K562 (cell line): Measurements from ENCODE around the gene TCIRG1. TPM values are rescaled to one million over a fixed set of nuclear protein-coding genes. Genes with fewer than 3 reads are reported as not detected.

Experiments
- ATF7 ChIP-seq: fragments of 450-650 bp; IDR thresholded peaks from 2 replicates; pipeline ENCODE4 v1.7.1; 2014; ENCODE audit warnings: mild to moderate bottlenecking, moderate library complexity
- KDM4B ChIP-seq, 2 experiments: fragments of 450-650 bp in 1 of 2; sonication (generic) in 1 of 2; IDR thresholded peaks; 2 replicates each; pipeline ENCODE4 v1.6.1; 2016 to 2017; ENCODE audit warnings: borderline replicate concordance in 2 of 2, antibody characterized with exemption in 1 of 2, low read depth in 1 of 2, mild to moderate bottlenecking in 1 of 2
- LCOR ChIP-seq: sonication (generic); formaldehyde crosslinking; IDR thresholded peaks from 2 replicates; pipeline ENCODE4 v1.8.0; 2022; ENCODE audit warnings: mild to moderate bottlenecking, missing genetic modification reagents
- POLR2A ChIP-seq: fragments of 450-650 bp; conservative IDR thresholded peaks from 2 replicates; pipeline ENCODE4 v1.6.1; 2016
- POLR2G ChIP-seq: fragments of 200-400 bp; formaldehyde crosslinking; IDR thresholded peaks from 2 replicates; pipeline ENCODE4 v1.6.1; 2017; ENCODE audit warnings: low read depth, mild to moderate bottlenecking, antibody characterized with exemption, low read length, moderate library complexity
- PTTG1 ChIP-seq: fragments of 450-650 bp; IDR thresholded peaks from 2 replicates; pipeline ENCODE4 v1.6.1; 2016; ENCODE audit warnings: low read depth, mild to moderate bottlenecking, missing genetic modification characterization, missing compliant biosample characterization
- SMARCA5 ChIP-seq: fragments of 450-650 bp; IDR thresholded peaks from 2 replicates; pipeline ENCODE4 v1.6.1; 2016
- TGIF2 ChIP-seq: sonication (generic); formaldehyde crosslinking; IDR thresholded peaks from 2 replicates; pipeline ENCODE4 v1.8.1; 2022; ENCODE audit warnings: mild to moderate bottlenecking, missing genetic modification reagents, moderate library complexity
- ZNF143 ChIP-seq: sonication (generic); formaldehyde crosslinking; IDR thresholded peaks from 2 replicates; pipeline ENCODE4 v1.9.0; 2022; ENCODE audit warnings: mild to moderate bottlenecking, missing genetic modification reagents
- polyA plus RNA-seq, 8 experiments: library from polyadenylated mRNA; depleted of rRNA in 4 of 8; stranded (reverse) in 5 of 8; unstranded in 3 of 8; fragments of >200 nt; fragmentation: Nextera tagmentation in 2 of 8; fragmentation: Illumina TruSeq in 1 of 8; extraction: Ambion mirVana in 2 of 8; extraction: Trizol in 1 of 8; gene quantifications; 2 replicates each; pipeline versions ENCODE4 v1.2.1 to v1.2.3, GENCODE V29; 2011 to 2014; ENCODE audit warnings: inconsistent platforms in 1 of 8, missing spikeins in 1 of 8
- total RNA-seq, 7 experiments: library from RNA; depleted of rRNA in 6 of 7; stranded (reverse); fragments of >200 nt in 6 of 7; fragmentation: Illumina TruSeq in 2 of 7; extraction: Trizol in 2 of 7; gene quantifications; 2 replicates each; pipeline versions ENCODE4 v1.2.1 to v1.2.3, GENCODE V29; 2011 to 2021; ENCODE audit warnings: low replicate concordance in 1 of 7
- TF ChIP-seq, protein P1 (sequence below): fragments of 200-800 bp; sonication (Bioruptor generic); IDR thresholded peaks from 2 replicates; pipeline ENCODE4 v1.6.1; 2016; ENCODE audit warnings: missing genetic modification characterization, missing compliant biosample characterization
- TF ChIP-seq, protein P2 (sequence below): fragments of 150-350 bp; IDR thresholded peaks from 2 replicates; pipeline ENCODE4 v1.6.1; 2014; ENCODE audit warnings: low read depth, mild to moderate bottlenecking, low read length, borderline replicate concordance

TCIRG1 gene
- total and polyA plus RNA-seq, 9 of the 15 experiments (the other 6 are each of a cell fraction or from before 2014, with no cell fraction given), result 0.49 to 143 (median 24.4) TPM

DNA sequence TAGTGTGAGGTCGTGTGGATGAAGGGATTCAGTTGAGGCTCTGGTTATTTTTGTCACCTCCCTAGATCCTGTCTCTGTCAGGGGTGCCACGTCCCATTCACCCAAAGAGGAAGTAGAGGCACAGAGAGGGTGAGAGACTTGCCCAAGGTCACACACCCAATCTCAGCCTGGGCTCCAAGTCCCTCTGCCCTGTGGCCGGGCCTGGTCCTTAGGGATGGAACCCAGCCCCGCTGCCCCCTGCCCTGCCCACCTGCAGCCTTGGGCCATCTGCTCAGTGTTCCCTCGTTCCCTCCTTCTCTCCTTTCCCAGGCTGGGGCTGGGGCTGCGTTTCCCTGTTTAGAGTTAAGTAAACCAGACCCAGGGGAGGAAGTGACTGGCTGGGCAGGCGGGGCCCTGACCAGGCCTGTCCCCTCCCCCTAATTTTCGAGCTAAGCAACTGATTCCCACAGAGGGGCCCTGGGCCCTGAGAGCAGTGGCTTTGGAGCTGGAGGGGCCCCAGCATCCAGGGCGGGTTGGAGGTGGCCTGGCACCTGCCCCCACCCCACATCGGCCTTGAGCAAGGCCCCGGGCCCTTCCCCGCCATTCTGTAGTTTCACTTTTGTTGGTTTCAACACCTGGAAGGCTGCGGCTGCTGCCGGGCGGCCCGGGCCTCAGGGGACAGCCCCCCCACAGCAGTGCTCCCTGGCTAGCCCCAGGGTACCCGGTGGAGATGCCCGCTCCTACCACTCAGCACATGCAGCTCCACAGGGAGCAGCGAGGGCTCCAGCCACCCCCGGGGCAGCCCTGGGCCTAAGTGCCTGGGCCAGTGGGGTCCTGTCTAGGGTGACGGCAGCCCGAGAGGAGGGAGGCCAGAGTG, 1.5 kb downstream of the TCIRG1 start (continued):
- TF ChIP-seq KDM4B (IDR thresholded peaks at IDR 0.05; ENCODE audit: borderline replicate concordance in 2 of 2, low read depth in 1 of 2), result no peak
- TF ChIP-seq, protein P1, sequence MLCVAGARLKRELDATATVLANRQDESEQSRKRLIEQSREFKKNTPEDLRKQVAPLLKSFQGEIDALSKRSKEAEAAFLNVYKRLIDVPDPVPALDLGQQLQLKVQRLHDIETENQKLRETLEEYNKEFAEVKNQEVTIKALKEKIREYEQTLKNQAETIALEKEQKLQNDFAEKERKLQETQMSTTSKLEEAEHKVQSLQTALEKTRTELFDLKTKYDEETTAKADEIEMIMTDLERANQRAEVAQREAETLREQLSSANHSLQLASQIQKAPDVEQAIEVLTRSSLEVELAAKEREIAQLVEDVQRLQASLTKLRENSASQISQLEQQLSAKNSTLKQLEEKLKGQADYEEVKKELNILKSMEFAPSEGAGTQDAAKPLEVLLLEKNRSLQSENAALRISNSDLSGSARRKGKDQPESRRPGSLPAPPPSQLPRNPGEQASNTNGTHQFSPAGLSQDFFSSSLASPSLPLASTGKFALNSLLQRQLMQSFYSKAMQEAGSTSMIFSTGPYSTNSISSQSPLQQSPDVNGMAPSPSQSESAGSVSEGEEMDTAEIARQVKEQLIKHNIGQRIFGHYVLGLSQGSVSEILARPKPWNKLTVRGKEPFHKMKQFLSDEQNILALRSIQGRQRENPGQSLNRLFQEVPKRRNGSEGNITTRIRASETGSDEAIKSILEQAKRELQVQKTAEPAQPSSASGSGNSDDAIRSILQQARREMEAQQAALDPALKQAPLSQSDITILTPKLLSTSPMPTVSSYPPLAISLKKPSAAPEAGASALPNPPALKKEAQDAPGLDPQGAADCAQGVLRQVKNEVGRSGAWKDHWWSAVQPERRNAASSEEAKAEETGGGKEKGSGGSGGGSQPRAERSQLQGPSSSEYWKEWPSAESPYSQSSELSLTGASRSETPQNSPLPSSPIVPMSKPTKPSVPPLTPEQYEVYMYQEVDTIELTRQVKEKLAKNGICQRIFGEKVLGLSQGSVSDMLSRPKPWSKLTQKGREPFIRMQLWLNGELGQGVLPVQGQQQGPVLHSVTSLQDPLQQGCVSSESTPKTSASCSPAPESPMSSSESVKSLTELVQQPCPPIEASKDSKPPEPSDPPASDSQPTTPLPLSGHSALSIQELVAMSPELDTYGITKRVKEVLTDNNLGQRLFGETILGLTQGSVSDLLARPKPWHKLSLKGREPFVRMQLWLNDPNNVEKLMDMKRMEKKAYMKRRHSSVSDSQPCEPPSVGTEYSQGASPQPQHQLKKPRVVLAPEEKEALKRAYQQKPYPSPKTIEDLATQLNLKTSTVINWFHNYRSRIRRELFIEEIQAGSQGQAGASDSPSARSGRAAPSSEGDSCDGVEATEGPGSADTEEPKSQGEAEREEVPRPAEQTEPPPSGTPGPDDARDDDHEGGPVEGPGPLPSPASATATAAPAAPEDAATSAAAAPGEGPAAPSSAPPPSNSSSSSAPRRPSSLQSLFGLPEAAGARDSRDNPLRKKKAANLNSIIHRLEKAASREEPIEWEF (CRISPR knock-in tag), result no peak
- peak; percentile 93 for TF ChIP-seq SMARCA5
- TF ChIP-seq PTTG1, result no peak
- no peak for TF ChIP-seq LCOR (CRISPR knock-in tag)
- 0 out of 2 replicates have a peak, but pooled peaks have one; percentile 45 for TF ChIP-seq ATF7
- 0 out of 2 replicates have a peak, but pooled peaks have one; percentile 10 for TF ChIP-seq ZNF143
- peak; percentile 38; the same call in 1 of the 2 replicates for TF ChIP-seq POLR2A
- peak; percentile 74 for TF ChIP-seq POLR2G
- peak; percentile 78; the same call in 1 of the 2 replicates for TF ChIP-seq TGIF2 (CRISPR knock-in tag)
- TF ChIP-seq, protein P2, sequence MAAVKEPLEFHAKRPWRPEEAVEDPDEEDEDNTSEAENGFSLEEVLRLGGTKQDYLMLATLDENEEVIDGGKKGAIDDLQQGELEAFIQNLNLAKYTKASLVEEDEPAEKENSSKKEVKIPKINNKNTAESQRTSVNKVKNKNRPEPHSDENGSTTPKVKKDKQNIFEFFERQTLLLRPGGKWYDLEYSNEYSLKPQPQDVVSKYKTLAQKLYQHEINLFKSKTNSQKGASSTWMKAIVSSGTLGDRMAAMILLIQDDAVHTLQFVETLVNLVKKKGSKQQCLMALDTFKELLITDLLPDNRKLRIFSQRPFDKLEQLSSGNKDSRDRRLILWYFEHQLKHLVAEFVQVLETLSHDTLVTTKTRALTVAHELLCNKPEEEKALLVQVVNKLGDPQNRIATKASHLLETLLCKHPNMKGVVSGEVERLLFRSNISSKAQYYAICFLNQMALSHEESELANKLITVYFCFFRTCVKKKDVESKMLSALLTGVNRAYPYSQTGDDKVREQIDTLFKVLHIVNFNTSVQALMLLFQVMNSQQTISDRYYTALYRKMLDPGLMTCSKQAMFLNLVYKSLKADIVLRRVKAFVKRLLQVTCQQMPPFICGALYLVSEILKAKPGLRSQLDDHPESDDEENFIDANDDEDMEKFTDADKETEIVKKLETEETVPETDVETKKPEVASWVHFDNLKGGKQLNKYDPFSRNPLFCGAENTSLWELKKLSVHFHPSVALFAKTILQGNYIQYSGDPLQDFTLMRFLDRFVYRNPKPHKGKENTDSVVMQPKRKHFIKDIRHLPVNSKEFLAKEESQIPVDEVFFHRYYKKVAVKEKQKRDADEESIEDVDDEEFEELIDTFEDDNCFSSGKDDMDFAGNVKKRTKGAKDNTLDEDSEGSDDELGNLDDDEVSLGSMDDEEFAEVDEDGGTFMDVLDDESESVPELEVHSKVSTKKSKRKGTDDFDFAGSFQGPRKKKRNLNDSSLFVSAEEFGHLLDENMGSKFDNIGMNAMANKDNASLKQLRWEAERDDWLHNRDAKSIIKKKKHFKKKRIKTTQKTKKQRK, result no peak
